ENCODE results near the gene COL11A2. TPM values are rescaled to one million over a fixed set of nuclear protein-coding genes. Genes with fewer than 3 reads are reported as not detected.

Gene COL11A2
- total RNA-seq, 1 experiment from 2014 or later = 3.7 TPM

- TF ChIP-seq ATF6 (CRISPR knock-in tag; IDR thresholded peaks at IDR 0.05) (no peak), CREB1 (CRISPR knock-in tag; IDR thresholded peaks at IDR 0.05) (no peak), KAT7 (CRISPR knock-in tag; IDR thresholded peaks at IDR 0.05; ENCODE audit: borderline replicate concordance) (no peak), CBFB (CRISPR knock-in tag; IDR thresholded peaks at IDR 0.05; ENCODE audit: low read depth) (no peak)
Measured at GRCh38 chr6:33237741-33238140, 45.5 kb upstream of the COL11A2 start (continued).

- Mint-ChIP-seq H3K36me3 (no peaks in the 10 kb centered on the region), H3K27ac (no peak overlapping the region), H3K27me3 (ENCODE audit: low read depth) (peaks cover 36% of the 10 kb centered on the region), H3K9me3 (no peaks in the 10 kb centered on the region), H3K4me3 (no peak overlapping the region), H3K4me1 (peaks cover 18% of the 10 kb centered on the region)
- CTCF ChIA-PET = interaction anchor here (0.8 to 1.8 kb wide), 3 partner anchors 11 to 65 kb away, joined by 3 to 5 read pairs (median 3); no protein-coding TSS in a partner anchor
- TF ChIP-seq ZNF425 (CRISPR knock-in tag; conservative IDR thresholded peaks at IDR 0.05) (no peak), ZNF416 (CRISPR knock-in tag; IDR thresholded peaks at IDR 0.05) (no peak), MXD4 (CRISPR knock-in tag; IDR thresholded peaks at IDR 0.05; ENCODE audit: borderline replicate concordance) (no peak), SMAD4 (CRISPR knock-in tag; IDR thresholded peaks at IDR 0.05) (no peak), ATF3 (CRISPR knock-in tag; conservative IDR thresholded peaks at IDR 0.05) (no peak), ZNF317 (CRISPR knock-in tag; IDR thresholded peaks at IDR 0.05; ENCODE audit: borderline replicate concordance, low read depth) (no peak), PRRX2 (CRISPR knock-in tag; IDR thresholded peaks at IDR 0.05) (no peak), NR1H2 (CRISPR knock-in tag; IDR thresholded peaks at IDR 0.05) (no peak), ZNF281 (CRISPR knock-in tag; IDR thresholded peaks at IDR 0.05) (no peak), NFYB (CRISPR knock-in tag; conservative IDR thresholded peaks at IDR 0.05; ENCODE audit: low read depth) (no peak), RELA (CRISPR knock-in tag; IDR thresholded peaks at IDR 0.05; ENCODE audit: borderline replicate concordance) (no peak), ZNF219 (CRISPR knock-in tag; IDR thresholded peaks at IDR 0.05; ENCODE audit: borderline replicate concordance) (no peak)
- no peak for DNase-seq (ENCODE audit: low spot score)
- POLR2A ChIA-PET = interaction anchor here (0.5 kb wide), 1 partner anchor 227 kb away, joined by 6 read pairs; no protein-coding TSS in a partner anchor
- no peak for ATAC-seq
Measured at GRCh38 chr6:33236852-33237251, 44.6 kb upstream of the COL11A2 start.

GRCh38 chr6:33236328-33236727, 44.1 kb upstream of the COL11A2 start:
- H3K27me3 Mint-ChIP-seq (ENCODE audit: low read depth) = peaks cover 31% of the 10 kb centered on the region
- DNase-seq (ENCODE audit: low spot score) = no peak
- TF ChIP-seq PRDM15 (CRISPR knock-in tag; IDR thresholded peaks at IDR 0.05) = no peak
- no peak for TF ChIP-seq HMGA2 (CRISPR knock-in tag; IDR thresholded peaks at IDR 0.05)
- TF ChIP-seq ZBTB43 (CRISPR knock-in tag; IDR thresholded peaks at IDR 0.05) = no peak
- TF ChIP-seq ZNF416 (CRISPR knock-in tag; IDR thresholded peaks at IDR 0.05) = no peak
- TF ChIP-seq CBFB (CRISPR knock-in tag; IDR thresholded peaks at IDR 0.05; ENCODE audit: low read depth) = no peak
- TF ChIP-seq TEAD4 (CRISPR knock-in tag; IDR thresholded peaks at IDR 0.05) = no peak

More at GRCh38 chr6:33236328-33236727, 44.1 kb upstream of the COL11A2 start:
- Mint-ChIP-seq H3K27ac (no peak overlapping the region), H3K36me3 (no peaks in the 10 kb centered on the region), H3K4me3 (no peak overlapping the region), H3K9me3 (no peaks in the 10 kb centered on the region), H3K4me1 (peaks cover 18% of the 10 kb centered on the region)
- ATAC-seq = no peak
- ChIA-PET CTCF (interaction anchor here (0.8 to 3.8 kb wide), 8 partner anchors 10 to 78 kb away, joined by 3 to 28 read pairs (median 4); no protein-coding TSS in a partner anchor), POLR2A (interaction anchor here (0.5 to 0.6 kb wide), 2 partner anchors 27 to 228 kb away, joined by 3 to 6 read pairs; no protein-coding TSS in a partner anchor)
